Stimulated activated CD8-positive, alpha-beta memory T cell treated with anti-CD3 and anti-CD28 coated beads, Interleukin-2, amount 100 ng/mL, for 48 hours (primary cell): ENCODE measurements around the gene REXO2.

Experiments
- DNase-seq, 2 donors: peaks; one replicate each; pipeline ENCODE4 v3.0.0-alpha.2; 2020; ENCODE audit warnings: low read depth in 2 of 2

REXO2 gene

DNA sequence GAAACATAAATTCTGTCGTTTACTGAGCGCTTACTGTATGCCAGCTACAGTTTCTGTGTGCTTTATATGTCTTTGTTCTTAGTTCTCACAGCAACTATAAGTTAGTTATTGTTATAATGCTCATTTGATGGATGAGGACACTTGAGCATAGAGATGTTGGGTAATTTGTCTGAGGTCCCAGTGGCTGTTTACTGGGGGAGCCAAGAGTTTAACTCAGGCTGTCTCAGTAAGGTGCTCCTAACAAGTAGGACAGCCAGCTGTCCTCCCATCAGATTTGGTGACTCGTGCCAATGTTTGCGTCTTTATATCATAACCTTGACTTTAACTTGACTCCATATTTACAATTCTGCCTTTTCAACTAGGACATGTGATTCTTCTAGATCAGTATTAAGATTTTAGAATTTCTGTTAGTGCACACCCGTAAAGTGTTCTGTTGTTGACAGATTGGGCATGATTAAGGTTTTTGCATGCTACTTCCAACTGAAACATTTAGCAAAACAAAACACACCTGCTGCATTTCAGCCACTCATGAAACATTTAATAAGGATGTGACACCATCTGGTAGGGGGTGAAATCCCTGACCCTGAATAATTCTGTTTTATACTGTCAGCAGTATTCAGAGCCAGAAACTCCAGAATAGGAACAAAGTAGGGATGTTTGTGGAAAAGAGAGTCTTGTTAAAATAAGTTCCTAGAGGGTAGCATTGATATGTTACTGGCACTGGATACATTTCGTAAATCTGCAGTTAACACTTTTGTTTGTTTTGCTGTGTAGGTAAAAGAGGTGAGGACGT lies 1.9 kb downstream of the REXO2 start:
- no peak for DNase-seq

DNA sequence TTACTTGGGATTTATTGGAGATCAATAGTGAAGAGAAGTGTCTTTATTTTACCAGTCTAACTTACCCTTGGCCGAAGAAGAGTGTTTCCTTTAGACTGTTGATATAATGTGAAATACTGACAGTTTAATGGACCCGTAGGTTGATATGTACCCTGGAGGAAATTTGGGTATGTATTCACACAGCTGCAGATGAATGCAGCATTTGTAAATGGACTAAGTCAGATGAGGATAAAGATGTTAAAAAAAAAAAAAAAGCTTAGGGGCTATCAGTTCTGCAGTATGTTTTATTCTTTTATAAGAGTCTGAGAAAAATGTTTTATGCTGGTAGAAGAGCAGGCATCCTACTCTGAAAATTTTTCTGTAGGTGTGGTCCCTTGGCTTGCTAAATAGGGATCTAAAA lies 2.7 kb downstream of the REXO2 start:
- no peak for DNase-seq

DNA sequence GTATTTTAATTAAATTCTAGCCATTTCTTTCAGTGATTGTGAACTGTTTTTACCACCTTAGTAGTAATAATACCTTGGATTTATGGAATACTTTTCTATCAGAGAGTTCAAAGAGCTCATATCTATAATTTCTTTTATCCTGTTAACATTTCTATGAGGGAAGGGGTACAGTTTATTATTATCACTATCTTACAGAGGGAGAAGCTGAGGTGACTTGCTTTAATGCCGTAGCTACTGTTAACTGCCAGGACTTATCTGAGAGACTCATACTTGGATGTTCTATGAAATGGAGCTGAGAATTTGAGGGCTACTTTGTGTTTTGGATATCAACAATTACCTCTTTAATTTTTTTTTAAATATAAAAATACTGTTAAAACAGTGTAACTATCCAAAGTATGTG lies 3.3 kb downstream of the REXO2 start:
- no peak for DNase-seq

DNA sequence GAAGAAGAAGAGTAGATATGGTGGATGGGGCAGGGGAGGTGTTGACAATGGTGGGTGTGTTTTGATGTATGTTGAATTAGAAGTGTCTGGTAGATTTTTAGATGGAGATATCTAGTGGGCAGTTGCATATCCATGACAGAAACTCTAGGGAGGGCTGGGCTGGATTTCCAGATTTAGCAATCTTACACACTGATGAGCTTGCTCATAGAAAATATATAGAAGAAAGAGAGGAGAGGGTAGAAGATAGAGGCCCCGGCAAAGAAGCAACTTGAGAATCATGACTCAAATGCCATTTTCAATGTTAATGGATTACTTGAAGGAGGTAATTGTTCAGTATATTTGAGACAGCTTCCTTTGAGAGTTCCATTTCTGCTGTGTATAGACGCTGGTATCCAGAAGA lies 8.2 kb downstream of the REXO2 start:
- DNase-seq: no peak

DNA sequence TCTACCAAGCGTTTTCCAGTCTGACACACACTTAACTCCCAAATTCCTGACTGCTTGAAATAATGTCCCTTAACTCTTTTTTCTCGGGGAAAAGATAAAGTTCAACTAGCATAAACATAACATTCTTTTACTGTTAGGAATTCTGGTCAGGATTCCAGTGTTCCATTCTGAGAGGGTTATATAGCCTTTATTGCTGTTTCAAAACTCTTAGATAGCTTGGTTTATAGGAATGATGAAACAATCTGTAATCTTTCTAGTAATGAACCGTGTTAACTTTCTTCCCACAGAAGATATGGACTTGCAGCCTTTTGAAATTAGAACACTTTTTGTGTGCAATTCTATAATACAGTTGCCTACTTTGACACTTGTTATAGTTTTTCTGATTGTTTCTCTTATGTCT lies 8.6 kb downstream of the REXO2 start:
- DNase-seq: no peak

DNA sequence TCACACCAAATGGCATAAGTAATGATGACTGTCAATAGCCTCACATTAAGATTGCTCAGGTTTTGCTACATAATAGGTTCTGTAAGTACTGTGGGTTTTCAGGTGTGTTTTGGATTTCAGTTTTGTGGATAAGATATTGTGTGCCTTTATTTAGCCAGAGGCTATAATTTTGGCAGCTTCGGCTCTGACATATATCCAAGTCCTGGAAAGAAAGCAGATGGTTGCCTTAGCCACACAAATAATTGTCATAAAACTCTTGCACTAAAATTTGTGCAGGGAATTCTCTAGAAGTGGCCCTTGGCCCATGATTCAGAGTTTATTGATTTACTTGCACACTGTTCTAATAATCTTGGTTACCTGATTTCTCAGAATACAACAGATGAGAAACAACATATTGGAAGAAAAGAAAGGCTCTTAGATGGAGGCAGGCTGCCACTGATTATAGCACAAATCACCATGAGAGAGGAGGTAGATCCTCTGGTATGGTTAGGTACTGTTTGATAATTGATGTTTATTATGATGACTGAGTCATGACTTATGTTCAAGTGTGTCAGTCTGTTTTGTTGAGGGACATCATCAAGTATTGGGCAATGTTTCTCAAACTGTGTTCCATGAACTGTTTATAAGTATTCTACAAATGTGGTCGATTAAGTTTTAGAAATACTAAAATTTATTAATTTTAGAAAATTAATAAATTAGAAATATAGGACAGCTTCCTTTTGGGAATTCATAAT lies 9.6 kb downstream of the REXO2 start:
- DNase-seq: no peak

DNA sequence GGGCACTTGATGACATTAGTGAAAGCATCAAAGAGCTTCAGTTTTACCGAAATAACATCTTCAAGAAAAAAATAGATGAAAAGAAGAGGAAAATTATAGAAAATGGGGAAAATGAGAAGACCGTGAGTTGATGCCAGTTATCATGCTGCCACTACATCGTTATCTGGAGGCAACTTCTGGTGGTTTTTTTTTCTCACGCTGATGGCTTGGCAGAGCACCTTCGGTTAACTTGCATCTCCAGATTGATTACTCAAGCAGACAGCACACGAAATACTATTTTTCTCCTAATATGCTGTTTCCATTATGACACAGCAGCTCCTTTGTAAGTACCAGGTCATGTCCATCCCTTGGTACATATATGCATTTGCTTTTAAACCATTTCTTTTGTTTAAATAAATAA lies 10.6 kb downstream of the REXO2 start:
- no peak for DNase-seq

DNA sequence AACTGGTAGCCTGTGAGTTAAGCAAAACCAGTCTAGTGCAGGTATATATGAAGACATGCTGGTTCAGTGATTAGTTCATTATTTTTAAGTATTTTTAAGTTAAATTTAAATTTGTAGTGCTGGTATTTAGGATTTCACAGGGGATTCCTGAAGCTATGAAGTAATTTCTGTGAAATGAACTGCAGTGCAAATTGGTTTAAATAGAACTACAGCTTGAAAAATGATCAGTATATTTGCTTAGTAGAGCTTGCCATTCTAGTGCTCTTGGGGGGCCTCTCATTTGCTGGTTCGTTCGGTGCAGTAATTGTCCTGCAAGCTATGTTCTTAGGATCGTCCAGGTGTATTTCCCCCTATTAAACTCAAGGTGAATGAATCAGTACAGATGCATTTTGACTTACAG lies 13.1 kb downstream of the REXO2 start:
- no peak for DNase-seq

DNA sequence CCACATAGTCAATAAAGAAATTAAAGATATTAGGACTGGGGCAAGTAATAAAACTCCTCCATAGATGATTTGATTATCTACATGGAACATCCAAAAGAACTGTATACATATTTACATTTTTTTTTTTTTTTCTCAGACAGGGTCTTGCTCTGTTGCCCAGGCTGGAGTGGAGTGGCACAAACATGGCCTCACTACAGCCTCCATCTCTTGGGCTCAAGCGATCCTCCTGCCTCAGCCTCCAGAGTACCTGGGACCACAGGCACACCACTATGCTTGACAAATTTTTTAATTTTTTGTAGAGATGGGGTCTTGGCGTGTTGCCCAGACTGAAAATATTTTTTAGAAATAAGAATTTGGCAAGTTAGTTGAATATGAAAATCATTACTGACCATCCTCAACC lies 24.7 kb downstream of the REXO2 start:
- no peak for DNase-seq

DNA sequence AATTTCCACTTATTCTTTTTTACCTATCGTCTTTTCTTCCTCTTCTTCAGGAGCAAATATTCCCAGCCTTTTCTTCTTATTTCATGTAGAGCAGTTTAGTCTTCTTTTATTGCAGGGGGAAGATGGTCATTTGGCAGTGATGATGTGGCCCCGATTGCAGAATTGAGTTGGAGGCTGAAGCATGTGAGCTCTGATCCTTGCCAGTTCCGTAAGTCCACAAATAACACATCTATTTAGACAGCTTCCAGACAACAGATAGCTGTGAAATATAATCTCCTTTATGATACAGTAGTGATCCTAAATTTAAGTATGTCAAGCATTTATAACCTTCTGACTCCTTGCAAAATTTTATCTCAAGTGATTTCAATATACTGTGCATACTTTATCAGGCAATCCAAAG lies 27.5 kb downstream of the REXO2 start:
- no peak for DNase-seq

DNA sequence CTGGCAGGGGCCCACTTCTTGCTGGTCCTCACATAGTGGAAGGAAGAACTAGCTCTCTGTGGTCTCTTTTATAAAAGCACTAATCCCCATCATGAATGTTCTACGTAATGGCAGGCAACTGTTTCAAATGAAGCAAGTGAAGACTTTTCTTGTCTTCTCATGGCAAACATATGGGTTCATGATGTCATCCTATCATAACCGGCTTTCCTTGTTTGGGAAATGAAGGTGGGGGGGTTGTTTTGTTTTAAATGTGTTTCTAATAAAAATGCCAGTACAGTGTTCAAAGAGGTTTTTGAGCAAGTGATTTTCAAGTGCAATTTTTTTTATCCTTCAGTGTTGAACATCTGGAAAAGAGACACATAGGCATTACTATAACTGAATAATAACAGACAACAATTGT lies 33.4 kb downstream of the REXO2 start:
- no peak for DNase-seq

DNA sequence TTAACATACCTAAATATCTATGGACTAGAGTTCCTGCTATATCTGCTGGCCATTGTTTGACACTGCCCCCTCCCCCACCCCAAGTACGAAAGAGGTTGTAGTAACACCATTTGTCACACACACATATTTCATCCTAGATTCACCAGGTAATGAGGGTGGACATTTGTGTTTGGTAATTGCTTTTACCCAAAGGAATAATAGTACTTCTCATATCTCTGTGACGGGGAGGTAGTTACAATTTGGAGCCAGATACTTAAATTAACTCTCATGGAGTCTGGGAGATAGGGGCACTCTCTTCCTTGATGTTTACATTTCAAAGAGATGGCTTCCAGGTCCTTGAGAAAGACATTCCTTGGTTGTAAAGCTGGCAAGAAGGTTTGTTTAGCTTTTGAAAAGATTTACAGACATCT lies 38.7 kb downstream of the REXO2 start:
- DNase-seq: no peak

DNA sequence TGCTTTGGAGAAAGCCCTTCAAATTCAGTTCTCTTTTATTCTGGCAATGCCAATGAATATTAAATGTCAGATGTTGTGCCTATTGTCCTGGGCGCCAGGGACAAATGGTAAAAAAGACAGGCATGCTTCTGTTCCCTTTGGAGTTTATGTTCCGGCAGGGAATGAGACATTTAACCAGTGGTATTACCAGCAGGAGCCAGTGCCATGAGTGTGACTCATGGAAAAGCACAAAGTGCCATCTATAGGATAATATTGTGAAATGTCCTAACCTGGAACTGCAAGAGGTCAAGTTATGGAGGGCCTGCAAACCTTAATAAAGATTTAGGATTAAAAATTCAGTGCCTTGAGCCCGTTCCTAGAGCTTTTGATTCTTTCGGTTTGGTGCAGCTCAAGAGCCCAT lies 39.5 kb downstream of the REXO2 start:
- no peak for DNase-seq

DNA sequence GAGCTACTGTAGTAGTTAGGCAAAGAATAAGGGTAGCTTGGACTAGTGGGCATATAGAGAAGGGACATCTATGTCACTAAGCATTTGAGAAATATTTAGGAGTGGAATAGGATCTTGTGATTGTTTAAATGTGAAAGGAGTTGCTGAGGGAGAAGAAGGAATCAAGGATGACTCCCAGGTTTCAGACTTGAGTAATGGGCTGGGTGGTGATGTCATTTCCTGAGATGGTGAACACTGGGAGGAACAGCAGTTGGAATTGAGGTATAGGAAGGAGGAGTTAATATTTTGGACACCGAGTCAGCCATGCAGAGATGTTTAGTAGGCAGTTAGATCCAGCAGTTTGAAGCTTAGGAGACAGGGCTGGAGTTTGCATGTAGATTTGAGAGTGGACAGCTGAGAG lies 40.1 kb downstream of the REXO2 start:
- no peak for DNase-seq

DNA sequence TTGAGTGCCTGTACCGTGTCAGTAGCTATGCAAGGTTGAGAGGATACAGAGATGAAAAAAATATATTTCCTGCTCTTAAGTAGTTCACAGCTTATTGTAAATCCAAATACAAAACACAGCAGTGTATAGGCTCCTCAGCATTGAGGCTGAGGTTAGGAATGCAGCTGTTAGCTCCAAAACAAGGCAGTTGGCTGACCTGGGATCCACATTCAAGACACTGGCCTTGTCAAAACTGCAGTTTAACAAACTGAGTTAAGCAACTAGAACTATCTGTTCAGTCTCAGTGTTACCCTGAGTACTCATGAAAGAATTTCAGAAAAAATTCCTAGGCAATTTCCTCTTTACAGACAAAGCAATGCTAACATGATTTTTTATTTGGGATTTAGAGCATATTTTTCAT lies 42.8 kb downstream of the REXO2 start:
- no peak for DNase-seq

DNA sequence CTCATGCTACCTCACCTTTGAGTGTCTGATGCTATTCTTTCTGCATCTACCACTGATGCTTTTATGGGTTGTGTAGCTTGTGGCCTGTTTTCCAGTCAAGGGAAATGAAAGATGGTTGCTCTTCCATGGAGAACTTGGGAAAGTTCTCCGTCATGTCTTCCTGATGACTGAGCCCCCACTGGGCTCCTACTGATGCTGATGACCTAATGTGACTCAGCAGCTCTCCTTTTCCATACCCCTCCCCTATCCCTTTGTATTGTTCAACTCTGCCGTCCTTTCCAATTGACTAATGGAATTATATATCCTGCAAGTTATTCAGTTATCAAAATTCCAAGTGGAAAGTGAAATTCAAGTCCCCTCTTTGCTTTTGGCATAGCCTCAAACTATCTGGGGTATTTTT lies 44.7 kb downstream of the REXO2 start:
- DNase-seq: no peak

DNA sequence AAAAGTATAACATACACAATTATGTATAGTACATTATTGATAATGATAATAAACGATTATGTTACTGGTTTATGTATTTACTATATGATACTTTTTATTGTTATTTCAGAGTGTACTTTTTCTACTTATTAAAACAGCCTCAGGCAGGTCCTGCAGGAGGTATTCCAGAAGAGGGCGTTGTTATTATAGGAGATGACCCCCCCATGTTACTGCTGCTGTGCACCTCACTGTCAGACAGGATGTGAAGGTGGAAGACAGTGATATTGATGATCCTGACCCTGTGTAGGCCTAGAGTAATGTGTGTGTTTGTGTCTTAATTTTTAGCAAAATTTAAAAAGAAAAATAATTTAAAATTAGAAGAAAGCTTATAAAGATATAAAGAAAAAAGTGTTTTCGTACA lies 57.6 kb downstream of the REXO2 start:
- no peak for DNase-seq

DNA sequence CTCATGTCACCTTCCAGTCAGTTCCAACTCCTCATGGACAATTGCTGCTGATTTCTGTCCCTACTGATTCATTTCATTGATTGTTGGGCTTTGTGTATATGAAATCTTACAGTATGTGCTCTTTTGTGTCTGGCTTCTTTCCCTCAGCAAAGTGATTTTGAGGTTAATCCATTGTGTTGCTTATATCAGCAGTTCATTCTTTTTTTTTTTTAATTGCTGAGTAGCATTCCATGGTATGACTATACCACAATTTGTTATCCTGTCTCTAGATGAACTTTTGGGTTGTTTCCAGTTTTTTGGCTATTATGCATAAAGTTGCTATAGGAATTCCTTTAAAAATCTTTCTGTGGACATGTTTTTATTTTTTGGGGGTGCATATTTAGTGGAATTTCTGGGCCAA lies 60.5 kb downstream of the REXO2 start:
- DNase-seq: no peak
